ENCODE results near the gene MREG. TPM values are rescaled to one million over a fixed set of nuclear protein-coding genes. Genes with fewer than 3 reads are reported as not detected.
"Not testable (repeated sequence)": the region's sequence is repeated elsewhere in the genome, so short reads cannot be mapped to it uniquely, and the experiment has no call there.

Gene MREG
- total and polyA plus RNA-seq, 2 experiments from 2014 or later = 19.4 to 25.3 TPM

DNA sequence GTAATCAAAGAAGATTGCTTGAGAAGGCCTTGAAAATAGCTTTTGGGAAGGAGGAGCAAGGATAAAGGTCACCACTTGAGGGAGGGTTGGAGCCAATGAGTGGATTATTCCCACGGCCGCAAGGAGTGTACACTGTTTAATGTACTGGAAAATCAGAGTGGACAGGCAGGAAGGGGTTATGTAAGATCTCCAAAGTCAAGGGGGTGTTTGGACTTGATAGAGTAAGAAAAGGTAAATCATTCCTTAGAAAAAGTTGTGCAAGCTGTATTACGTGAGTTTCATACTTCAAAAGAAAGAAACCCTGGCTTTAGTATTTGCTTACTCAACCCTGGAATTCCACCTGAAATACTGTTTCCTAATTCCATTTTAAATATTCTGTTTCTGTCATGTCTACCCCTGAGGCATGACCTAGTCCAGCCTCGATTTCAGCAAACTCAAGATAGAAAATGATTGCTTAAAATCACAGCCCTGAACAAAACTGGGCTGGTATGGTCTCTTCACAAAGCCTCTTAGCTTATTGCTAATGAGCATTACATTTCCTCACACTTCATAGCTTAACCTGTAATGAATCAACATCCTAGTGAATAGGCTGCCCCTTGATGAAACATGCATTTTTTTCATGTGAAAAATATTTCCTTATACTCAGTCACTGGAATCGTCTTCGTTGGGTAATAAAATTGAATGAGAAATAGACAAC lies 1.1 kb downstream of the MREG start:
- peaks cover 6% of the 10 kb centered on the region for H3K27me3 Mint-ChIP-seq (ENCODE audit: insufficient read depth, low read depth, poor library complexity)
- peaks cover 8% of the 10 kb centered on the region; the same call in 2 of the 3 replicates for H3K36me3 Mint-ChIP-seq (ENCODE audit: low read depth)
- H2AFZ ChIP-seq = peak overlapping the region; percentile 96; the same call in 1 of the 2 replicates
- no peak for TF ChIP-seq EZH2phosphoT487 (IDR thresholded peaks at IDR 0.05; ENCODE audit: unreplicated experiment)
- no peak for TF ChIP-seq STAT1 (IDR thresholded peaks at IDR 0.05; ENCODE audit: unreplicated experiment)
- TF ChIP-seq CREB1 (CRISPR knock-in tag; IDR thresholded peaks at IDR 0.05; ENCODE audit: low read depth) = no peak
- TF ChIP-seq ZNF331 (CRISPR knock-in tag; IDR thresholded peaks at IDR 0.05; ENCODE audit: low read depth) = no peak
- no peak for TF ChIP-seq ZNF114 (CRISPR knock-in tag; IDR thresholded peaks at IDR 0.05)
- no peak for TF ChIP-seq EZH2 (IDR thresholded peaks at IDR 0.05; ENCODE audit: low read depth, unreplicated experiment)
- no peak for TF ChIP-seq JUNB (IDR thresholded peaks at IDR 0.05; ENCODE audit: unreplicated experiment)
- TF ChIP-seq, protein P1, sequence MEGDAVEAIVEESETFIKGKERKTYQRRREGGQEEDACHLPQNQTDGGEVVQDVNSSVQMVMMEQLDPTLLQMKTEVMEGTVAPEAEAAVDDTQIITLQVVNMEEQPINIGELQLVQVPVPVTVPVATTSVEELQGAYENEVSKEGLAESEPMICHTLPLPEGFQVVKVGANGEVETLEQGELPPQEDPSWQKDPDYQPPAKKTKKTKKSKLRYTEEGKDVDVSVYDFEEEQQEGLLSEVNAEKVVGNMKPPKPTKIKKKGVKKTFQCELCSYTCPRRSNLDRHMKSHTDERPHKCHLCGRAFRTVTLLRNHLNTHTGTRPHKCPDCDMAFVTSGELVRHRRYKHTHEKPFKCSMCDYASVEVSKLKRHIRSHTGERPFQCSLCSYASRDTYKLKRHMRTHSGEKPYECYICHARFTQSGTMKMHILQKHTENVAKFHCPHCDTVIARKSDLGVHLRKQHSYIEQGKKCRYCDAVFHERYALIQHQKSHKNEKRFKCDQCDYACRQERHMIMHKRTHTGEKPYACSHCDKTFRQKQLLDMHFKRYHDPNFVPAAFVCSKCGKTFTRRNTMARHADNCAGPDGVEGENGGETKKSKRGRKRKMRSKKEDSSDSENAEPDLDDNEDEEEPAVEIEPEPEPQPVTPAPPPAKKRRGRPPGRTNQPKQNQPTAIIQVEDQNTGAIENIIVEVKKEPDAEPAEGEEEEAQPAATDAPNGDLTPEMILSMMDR (conservative IDR thresholded peaks at IDR 0.05; ENCODE audit: low read depth in 2 of 2) = no peak
- no peak for TF ChIP-seq POLR2AphosphoS5 (IDR thresholded peaks at IDR 0.05; ENCODE audit: low read depth)
- TF ChIP-seq, protein P2, sequence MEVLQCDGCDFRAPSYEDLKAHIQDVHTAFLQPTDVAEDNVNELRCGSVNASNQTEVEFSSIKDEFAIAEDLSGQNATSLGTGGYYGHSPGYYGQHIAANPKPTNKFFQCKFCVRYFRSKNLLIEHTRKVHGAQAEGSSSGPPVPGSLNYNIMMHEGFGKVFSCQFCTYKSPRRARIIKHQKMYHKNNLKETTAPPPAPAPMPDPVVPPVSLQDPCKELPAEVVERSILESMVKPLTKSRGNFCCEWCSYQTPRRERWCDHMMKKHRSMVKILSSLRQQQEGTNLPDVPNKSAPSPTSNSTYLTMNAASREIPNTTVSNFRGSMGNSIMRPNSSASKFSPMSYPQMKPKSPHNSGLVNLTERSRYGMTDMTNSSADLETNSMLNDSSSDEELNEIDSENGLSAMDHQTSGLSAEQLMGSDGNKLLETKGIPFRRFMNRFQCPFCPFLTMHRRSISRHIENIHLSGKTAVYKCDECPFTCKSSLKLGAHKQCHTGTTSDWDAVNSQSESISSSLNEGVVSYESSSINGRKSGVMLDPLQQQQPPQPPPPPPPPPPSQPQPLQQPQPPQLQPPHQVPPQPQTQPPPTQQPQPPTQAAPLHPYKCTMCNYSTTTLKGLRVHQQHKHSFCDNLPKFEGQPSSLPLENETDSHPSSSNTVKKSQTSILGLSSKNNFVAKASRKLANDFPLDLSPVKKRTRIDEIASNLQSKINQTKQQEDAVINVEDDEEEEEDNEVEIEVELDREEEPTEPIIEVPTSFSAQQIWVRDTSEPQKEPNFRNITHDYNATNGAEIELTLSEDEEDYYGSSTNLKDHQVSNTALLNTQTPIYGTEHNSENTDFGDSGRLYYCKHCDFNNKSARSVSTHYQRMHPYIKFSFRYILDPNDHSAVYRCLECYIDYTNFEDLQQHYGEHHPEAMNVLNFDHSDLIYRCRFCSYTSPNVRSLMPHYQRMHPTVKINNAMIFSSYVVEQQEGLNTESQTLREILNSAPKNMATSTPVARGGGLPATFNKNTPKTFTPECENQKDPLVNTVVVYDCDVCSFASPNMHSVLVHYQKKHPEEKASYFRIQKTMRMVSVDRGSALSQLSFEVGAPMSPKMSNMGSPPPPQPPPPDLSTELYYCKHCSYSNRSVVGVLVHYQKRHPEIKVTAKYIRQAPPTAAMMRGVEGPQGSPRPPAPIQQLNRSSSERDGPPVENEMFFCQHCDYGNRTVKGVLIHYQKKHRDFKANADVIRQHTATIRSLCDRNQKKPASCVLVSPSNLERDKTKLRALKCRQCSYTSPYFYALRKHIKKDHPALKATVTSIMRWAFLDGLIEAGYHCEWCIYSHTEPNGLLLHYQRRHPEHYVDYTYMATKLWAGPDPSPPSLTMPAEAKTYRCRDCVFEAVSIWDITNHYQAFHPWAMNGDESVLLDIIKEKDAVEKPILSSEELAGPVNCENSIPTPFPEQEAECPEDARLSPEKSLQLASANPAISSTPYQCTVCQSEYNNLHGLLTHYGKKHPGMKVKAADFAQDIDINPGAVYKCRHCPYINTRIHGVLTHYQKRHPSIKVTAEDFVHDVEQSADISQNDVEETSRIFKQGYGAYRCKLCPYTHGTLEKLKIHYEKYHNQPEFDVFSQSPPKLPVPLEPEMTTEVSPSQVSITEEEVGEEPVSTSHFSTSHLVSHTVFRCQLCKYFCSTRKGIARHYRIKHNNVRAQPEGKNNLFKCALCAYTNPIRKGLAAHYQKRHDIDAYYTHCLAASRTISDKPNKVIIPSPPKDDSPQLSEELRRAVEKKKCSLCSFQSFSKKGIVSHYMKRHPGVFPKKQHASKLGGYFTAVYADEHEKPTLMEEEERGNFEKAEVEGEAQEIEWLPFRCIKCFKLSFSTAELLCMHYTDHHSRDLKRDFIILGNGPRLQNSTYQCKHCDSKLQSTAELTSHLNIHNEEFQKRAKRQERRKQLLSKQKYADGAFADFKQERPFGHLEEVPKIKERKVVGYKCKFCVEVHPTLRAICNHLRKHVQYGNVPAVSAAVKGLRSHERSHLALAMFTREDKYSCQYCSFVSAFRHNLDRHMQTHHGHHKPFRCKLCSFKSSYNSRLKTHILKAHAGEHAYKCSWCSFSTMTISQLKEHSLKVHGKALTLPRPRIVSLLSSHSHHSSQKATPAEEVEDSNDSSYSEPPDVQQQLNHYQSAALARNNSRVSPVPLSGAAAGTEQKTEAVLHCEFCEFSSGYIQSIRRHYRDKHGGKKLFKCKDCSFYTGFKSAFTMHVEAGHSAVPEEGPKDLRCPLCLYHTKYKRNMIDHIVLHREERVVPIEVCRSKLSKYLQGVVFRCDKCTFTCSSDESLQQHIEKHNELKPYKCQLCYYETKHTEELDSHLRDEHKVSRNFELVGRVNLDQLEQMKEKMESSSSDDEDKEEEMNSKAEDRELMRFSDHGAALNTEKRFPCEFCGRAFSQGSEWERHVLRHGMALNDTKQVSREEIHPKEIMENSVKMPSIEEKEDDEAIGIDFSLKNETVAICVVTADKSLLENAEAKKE (CRISPR knock-in tag; IDR thresholded peaks at IDR 0.05) = no peak
- no peak for TF ChIP-seq NANOG (IDR thresholded peaks at IDR 0.05; ENCODE audit: borderline replicate concordance)
- no peaks in the 10 kb centered on the region for H3K9me2 ChIP-seq (ENCODE audit: insufficient read depth)
- H3K4me2 ChIP-seq = peak overlapping the region; percentile 93
- no peaks in the 10 kb centered on the region for H3F3A ChIP-seq (replicated peaks; ENCODE audit: low read depth)
- no peaks in the 10 kb centered on the region for H4K20me1 ChIP-seq (replicated peaks; ENCODE audit: insufficient read depth)
- H3K9me3 Mint-ChIP-seq = no peaks in the 10 kb centered on the region
- H3K27ac ChIP-seq (ENCODE audit: low read depth) = no peak overlapping the region
- peak overlapping the region; percentile 89 for H3K4me3 Mint-ChIP-seq
- H3K27me3 ChIP-seq (ENCODE audit: insufficient read depth) = no peaks in the 10 kb centered on the region
- peaks cover 49% of the 10 kb centered on the region for H3K79me2 ChIP-seq (replicated peaks; ENCODE audit: insufficient read depth)
- peaks cover 28% of the 10 kb centered on the region for H3K4me1 Mint-ChIP-seq
- no peaks in the 10 kb centered on the region for H3K36me3 ChIP-seq (ENCODE audit: insufficient read depth)
- ATAC-seq (no peak), DNase-seq (ENCODE audit: low spot score) (no peak)
- H3K27ac Mint-ChIP-seq = peak overlapping the region; percentile 82; the same call in 1 of the 2 replicates
- H3K4me1 ChIP-seq (ENCODE audit: insufficient read depth) = peaks cover 28% of the 10 kb centered on the region
- peak overlapping the region; percentile 76 for H3K4me3 ChIP-seq

DNA sequence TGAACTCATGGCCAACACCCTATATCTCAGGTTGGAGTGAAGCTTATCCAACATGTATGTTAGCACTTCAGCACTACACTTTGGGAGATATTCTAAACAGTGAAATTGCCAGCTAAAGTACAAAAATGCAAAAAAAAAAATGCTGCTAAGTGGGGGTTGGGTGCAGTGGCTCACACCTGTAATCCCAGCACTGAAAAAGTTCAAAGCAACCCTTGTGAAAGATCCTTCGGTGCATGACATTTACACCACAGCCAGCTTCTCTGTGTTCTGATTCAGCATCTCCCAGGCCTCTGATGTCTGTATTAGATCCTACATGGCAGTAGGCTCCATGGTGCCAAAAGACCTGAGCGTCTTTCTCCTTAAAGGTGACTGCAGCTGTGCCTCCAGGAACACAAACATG lies 4.1 kb downstream of the MREG start:
- not testable (repeated sequence) for H3K4me3 Mint-ChIP-seq; H3K4me3 ChIP-seq; H3K27ac ChIP-seq (ENCODE audit: low read depth); H2AFZ ChIP-seq; H3F3A ChIP-seq (replicated peaks; ENCODE audit: low read depth); H4K20me1 ChIP-seq (replicated peaks; ENCODE audit: insufficient read depth); DNase-seq (ENCODE audit: low spot score); H3K4me2 ChIP-seq; H3K27me3 ChIP-seq (ENCODE audit: insufficient read depth); ATAC-seq; H3K27ac Mint-ChIP-seq; H3K36me3 Mint-ChIP-seq (ENCODE audit: low read depth); H3K27me3 Mint-ChIP-seq (ENCODE audit: insufficient read depth, low read depth, poor library complexity); H3K9me2 ChIP-seq (ENCODE audit: insufficient read depth); H3K9me3 Mint-ChIP-seq; H3K36me3 ChIP-seq (ENCODE audit: insufficient read depth)
- H3K4me1 Mint-ChIP-seq = peaks cover 45% of the 10 kb centered on the region
- Histone ChIP-seq H3K4me1 (ENCODE audit: insufficient read depth) (peaks cover 47% of the 10 kb centered on the region), H3K79me2 (replicated peaks; ENCODE audit: insufficient read depth) (peaks cover 76% of the 10 kb centered on the region)

Measured in GM23338 (cell line).